H1 (cell line): ENCODE data around the gene DGKH. TPM values are rescaled to one million over a fixed set of nuclear protein-coding genes. Genes with fewer than 3 reads are reported as not detected.

Experiments
- CHD7 ChIP-seq: fragments of 300-600 bp; sonication (generic); IDR thresholded peaks from 2 replicates; pipeline ENCODE4 v1.7.1; 2012; ENCODE audit warnings: low read length, moderate library complexity, mild to moderate bottlenecking, inconsistent platforms; ENCODE audit not compliant: insufficient replicate concordance
- EP300 ChIP-seq, 2 experiments: IDR thresholded peaks; 1 replicate in 1 of 2; 2 replicates in 1 of 2; pipeline ENCODE4 v1.6.1; 2011 to 2012; ENCODE audit warnings: low read depth in 2 of 2, low read length in 2 of 2, mild to moderate bottlenecking in 2 of 2, borderline replicate concordance in 1 of 2, inconsistent platforms in 1 of 2, moderate library complexity in 1 of 2
- HDAC2 ChIP-seq, 2 experiments: fragments of 300-600 bp in 1 of 2; sonication (generic) in 1 of 2; IDR thresholded peaks; 2 replicates each; pipeline ENCODE4 v1.6.1; 2011 to 2012; ENCODE audit warnings: low read depth in 2 of 2, low read length in 2 of 2, mild to moderate bottlenecking in 2 of 2, moderate library complexity in 2 of 2, borderline replicate concordance in 1 of 2, inconsistent platforms in 1 of 2
- SIN3A ChIP-seq, 2 experiments: IDR thresholded peaks in 1 of 2; conservative IDR thresholded peaks in 1 of 2; 2 replicates each; pipeline ENCODE4 v1.6.1; 2011 to 2012; ENCODE audit warnings: low read length in 2 of 2, improper control_type of control experiment in 1 of 2, low read depth in 1 of 2, mild to moderate bottlenecking in 1 of 2
- SP1 ChIP-seq: IDR thresholded peaks from 2 replicates; pipeline ENCODE4 v1.6.1; 2011; ENCODE audit warnings: low read depth, low read length
- polyA plus RNA-seq, 7 experiments: library from polyadenylated mRNA; depleted of rRNA in 3 of 7; stranded (reverse) in 5 of 7; unstranded in 2 of 7; fragments of >200 nt in 5 of 7; fragments of 200-250 nt in 2 of 7; gene quantifications; 1 replicate in 5 of 7; 2 replicates in 1 of 7; 4 replicates in 1 of 7; pipeline versions ENCODE4 v1.2.1 to v1.2.3, GENCODE V29; 2011 to 2013; ENCODE audit warnings: missing spikeins in 2 of 7, mixed read lengths in 2 of 7
- total RNA-seq: library from RNA; stranded (reverse); fragmentation: NEBNext Ultra II Directional; extraction: Animal tissue kit (Norgen Biotek cat#: 25700); gene quantifications from 2 replicates; pipeline ENCODE4 v1.2.1, GENCODE V29; 2021

The DGKH gene
- total and polyA plus RNA-seq, 2 of the 8 experiments (the other 6 are each of a cell fraction or from before 2014, with no cell fraction given) = 2.1 to 7.9 TPM

DNA sequence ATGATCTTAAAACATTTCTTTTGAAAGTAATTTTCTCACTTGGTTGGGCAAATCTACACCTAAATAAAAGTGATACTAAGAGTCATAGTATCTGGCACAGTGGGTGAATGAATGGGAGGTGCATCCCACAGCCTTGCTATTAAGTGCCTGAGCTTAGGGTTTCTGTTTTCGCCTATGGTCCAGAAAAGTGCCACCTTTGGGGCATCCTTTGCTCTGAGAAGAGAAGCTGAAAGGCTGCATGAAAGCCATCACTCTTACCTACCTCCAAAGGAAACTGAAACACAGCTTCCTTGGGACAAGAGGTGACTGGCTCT is 167.9 kb downstream of the DGKH start (continued):
- TF ChIP-seq CHD7 (no peak), EP300 (IDR thresholded peaks at IDR 0.05; ENCODE audit: borderline replicate concordance in 1 of 2, low read depth in 2 of 2, low read length in 2 of 2) (no peak), HDAC2 (IDR thresholded peaks at IDR 0.05; ENCODE audit: borderline replicate concordance in 1 of 2, low read depth in 2 of 2, low read length in 2 of 2) (no peak), SP1 (no peak), SIN3A (conservative IDR thresholded peaks at IDR 0.05 in 1 of 2, IDR thresholded peaks at IDR 0.05 in 1 of 2; ENCODE audit: low read depth in 1 of 2, low read length in 2 of 2) (no peak)
- TF ChIP-seq, all 59 proteins: peak for 0
